ENCODE measurements around the gene NAPG. TPM values are rescaled to one million over a fixed set of nuclear protein-coding genes. Genes with fewer than 3 reads are reported as not detected.

Gene NAPG
- total and polyA plus RNA-seq, 7 donors: 15.0 to 43.5 (median 33.7) TPM

GRCh38 chr18:10481831-10482230 is 44.0 kb upstream of the NAPG start:
- DNase-seq: no peak
- Histone ChIP-seq H3K4me1 (peaks cover 0 to 9% (median 5%) of the 10 kb centered on the region in 4 donors), H3K4me3 (no peak overlapping the region), H3K27ac (no peak overlapping the region), H3K36me3 (peaks cover 0 to 10% (median 0%) of the 10 kb centered on the region in 4 donors), H3K9me3 (no peaks in the 10 kb centered on the region), H3K27me3 (peaks cover 0 to 4% (median 0%) of the 10 kb centered on the region in 3 donors)
- TF ChIP-seq CTCF (IDR thresholded peaks at IDR 0.05) (no peak), POLR2AphosphoS5 (IDR thresholded peaks at IDR 0.05) (no peak), POLR2A (IDR thresholded peaks at IDR 0.05) (no peak), EP300 (IDR thresholded peaks at IDR 0.05) (no peak)
- intact Hi-C loops (cut with DNase I): no loop called here
- 77 to 79% methylated on average over 9 of the region's 9 CpGs for WGBS, 2 donors

- TF ChIP-seq CTCF (IDR thresholded peaks at IDR 0.05): no peak
- Histone ChIP-seq H3K27me3 (peaks cover 0 to 4% (median 0%) of the 10 kb centered on the region in 3 donors), H3K27ac (peak overlapping the region in 1 of 4 donors; percentile 18), H3K4me1 (peaks cover 0 to 9% (median 3%) of the 10 kb centered on the region in 4 donors), H3K36me3 (peaks cover 0 to 10% (median 0%) of the 10 kb centered on the region in 4 donors), H3K9me3 (no peaks in the 10 kb centered on the region), H3K4me3 (no peak overlapping the region)
- no peak for DNase-seq
- 89 to 90% methylated on average over 11 of the region's 11 CpGs for WGBS, 2 donors
- intact Hi-C loops (cut with DNase I): no loop called here
These were observed 43.4 kb upstream of the NAPG start for GRCh38 chr18:10482363-10482984.

- Histone ChIP-seq H3K4me3 (no peak overlapping the region), H3K27ac (peak overlapping the region in 1 of 4 donors; percentile 18), H3K27me3 (peaks cover 0 to 4% (median 0%) of the 10 kb centered on the region in 3 donors), H3K4me1 (peaks cover 0 to 16% (median 11%) of the 10 kb centered on the region in 4 donors), H3K36me3 (peaks cover 0 to 10% (median 0%) of the 10 kb centered on the region in 4 donors), H3K9me3 (no peaks in the 10 kb centered on the region)
- 64 to 83% methylated on average over 20 of the region's 20 CpGs for WGBS, 2 donors
- TF ChIP-seq EP300 (IDR thresholded peaks at IDR 0.05) (no peak), POLR2AphosphoS5 (IDR thresholded peaks at IDR 0.05) (no peak), CTCF (IDR thresholded peaks at IDR 0.05) (no peak), POLR2A (IDR thresholded peaks at IDR 0.05) (no peak)
- intact Hi-C loops (cut with DNase I): no loop called here
- DNase-seq: no peak
These were observed 42.6 kb upstream of the NAPG start for GRCh38 chr18:10482985-10483949.

- peaks cover 0 to 23% (median 15%) of the 10 kb centered on the region in 4 donors for H3K4me1 ChIP-seq
- intact Hi-C loops (cut with DNase I): no loop called here
- H3K36me3 ChIP-seq: peaks cover 0 to 10% (median 0%) of the 10 kb centered on the region in 4 donors
- whole genome bisulfite sequencing, 2 donors: 95 to 98% methylated on average over 20 of the region's 20 CpGs
- no peak overlapping the region for H3K4me3 ChIP-seq
- H3K9me3 ChIP-seq: no peaks in the 10 kb centered on the region
- TF ChIP-seq EP300 (IDR thresholded peaks at IDR 0.05) (no peak), POLR2AphosphoS5 (IDR thresholded peaks at IDR 0.05) (no peak), POLR2A (IDR thresholded peaks at IDR 0.05) (no peak), CTCF (IDR thresholded peaks at IDR 0.05) (no peak)
- H3K27ac ChIP-seq: no peak overlapping the region
- no peak for DNase-seq
- H3K27me3 ChIP-seq: no peaks in the 10 kb centered on the region
These were observed 40.4 kb upstream of the NAPG start for GRCh38 chr18:10485475-10485874.
